ENCODE data around the gene USP17L28.
"Not testable (repeated sequence)": the region's sequence is repeated elsewhere in the genome, so short reads cannot be mapped to it uniquely, and the experiment has no call there.

USP17L28 gene

GRCh38 chr4:9348593-9348992 lies at the start of gene USP17L28:
Gene USP17L28 (plus strand): TSS chr4:9348893. CDS start chr4:9348893, 0 bp downstream.
- not testable (repeated sequence) for DNase-seq

- not testable (repeated sequence) for DNase-seq
These were observed 24.5 kb upstream of the USP17L28 start for GRCh38 chr4:9324191-9324590.

- DNase-seq = not testable (repeated sequence)
These were observed 23.8 kb upstream of the USP17L28 start, which contains the start of gene USP17L24 for GRCh38 chr4:9324865-9325264. Gene USP17L24 (plus strand): TSS chr4:9325165. CDS start chr4:9325165, 0 bp downstream.

GRCh38 chr4:9329611-9330010 lies 19.1 kb upstream of the USP17L28 start, which contains the start of gene USP17L25:
Gene USP17L25 (plus strand): TSS chr4:9329911. CDS start chr4:9329911, 0 bp downstream.
- DNase-seq = not testable (repeated sequence)

GRCh38 chr4:9334358-9334757 lies 14.3 kb upstream of the USP17L28 start, which contains the start of gene USP17L26:
Gene USP17L26 (plus strand): TSS chr4:9334658. CDS start chr4:9334658, 0 bp downstream.
- not testable (repeated sequence) for DNase-seq

GRCh38 chr4:9339103-9339502 lies 9.6 kb upstream of the USP17L28 start, which contains the start of gene USP17L5:
Gene USP17L5 (plus strand): TSS chr4:9339403. CDS start chr4:9339403, 0 bp downstream.
- not testable (repeated sequence) for DNase-seq

GRCh38 chr4:9343848-9344247 lies 4.8 kb upstream of the USP17L28 start, which contains the start of gene USP17L27:
Gene USP17L27 (plus strand): TSS chr4:9344148. CDS start chr4:9344148, 0 bp downstream.
- DNase-seq = not testable (repeated sequence)

- not testable (repeated sequence) for DNase-seq
These were observed 2.2 kb downstream of the USP17L28 start for GRCh38 chr4:9350866-9351265.

- DNase-seq = not testable (repeated sequence)
These were observed 4.6 kb downstream of the USP17L28 start, which contains the start of gene USP17L29 for GRCh38 chr4:9353338-9353737. Gene USP17L29 (plus strand): TSS chr4:9353638. CDS start chr4:9353638, 0 bp downstream.

- not testable (repeated sequence) for DNase-seq
These were observed 14.1 kb downstream of the USP17L28 start, which contains the start of gene USP17L30 for GRCh38 chr4:9362829-9363228. Gene USP17L30 (plus strand): TSS chr4:9363129. CDS start chr4:9363129, 0 bp downstream.

- DNase-seq = not testable (repeated sequence)
These were observed 31.2 kb downstream of the USP17L28 start for GRCh38 chr4:9379881-9380280.

GRCh38 chr4:9381012-9381534 lies 32.4 kb downstream of the USP17L28 start:
- peak; percentile 17 for DNase-seq

- no peak for DNase-seq
These were observed 35.4 kb downstream of the USP17L28 start for GRCh38 chr4:9384126-9384525.

GRCh38 chr4:9389001-9389400 lies 40.3 kb downstream of the USP17L28 start:
- not testable (repeated sequence) for DNase-seq

Data from femur (tissue), 1 donor.